ENCODE measurements around the gene ATG13.

DNA sequence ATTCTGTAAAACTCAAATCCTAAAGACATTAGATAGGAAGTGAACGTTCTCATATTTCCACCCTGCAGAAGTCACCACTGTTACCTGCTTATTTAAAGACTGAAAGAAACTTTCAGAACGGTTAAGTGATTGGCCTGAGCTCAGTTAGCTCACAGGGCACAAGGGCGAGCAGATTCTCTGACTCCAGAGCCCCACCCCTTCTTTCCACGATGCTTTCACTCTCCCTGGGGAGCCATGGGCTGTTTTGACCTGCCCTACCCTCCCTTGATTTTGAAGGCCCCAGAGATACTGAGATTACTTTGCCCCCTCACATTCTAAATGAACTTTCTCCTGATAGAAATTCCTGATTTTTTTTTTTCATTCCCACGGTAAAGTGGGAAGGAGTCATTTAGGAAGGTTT, 49.2 kb downstream of the ATG13 start:
- no peak for TF ChIP-seq ZNF274 (IDR thresholded peaks at IDR 0.05; ENCODE audit: low read depth, low read length)
- no peak for TF ChIP-seq YY1 (IDR thresholded peaks at IDR 0.05; ENCODE audit: insufficient read depth, insufficient read length)

Data from NT2/D1 (cell line).